Fibroblast of skin of left quadriceps (primary cell): ENCODE results near the gene TBL3.
A peak's percentile ranks its signal among the peaks of the same experiment; 100 is the strongest.

Source experiments
- DNase-seq, 2 experiments: peaks; one replicate each; pipeline ENCODE4 v3.0.0-alpha.2; 2013; ENCODE audit warnings: low read depth in 2 of 2

Gene TBL3

DNA sequence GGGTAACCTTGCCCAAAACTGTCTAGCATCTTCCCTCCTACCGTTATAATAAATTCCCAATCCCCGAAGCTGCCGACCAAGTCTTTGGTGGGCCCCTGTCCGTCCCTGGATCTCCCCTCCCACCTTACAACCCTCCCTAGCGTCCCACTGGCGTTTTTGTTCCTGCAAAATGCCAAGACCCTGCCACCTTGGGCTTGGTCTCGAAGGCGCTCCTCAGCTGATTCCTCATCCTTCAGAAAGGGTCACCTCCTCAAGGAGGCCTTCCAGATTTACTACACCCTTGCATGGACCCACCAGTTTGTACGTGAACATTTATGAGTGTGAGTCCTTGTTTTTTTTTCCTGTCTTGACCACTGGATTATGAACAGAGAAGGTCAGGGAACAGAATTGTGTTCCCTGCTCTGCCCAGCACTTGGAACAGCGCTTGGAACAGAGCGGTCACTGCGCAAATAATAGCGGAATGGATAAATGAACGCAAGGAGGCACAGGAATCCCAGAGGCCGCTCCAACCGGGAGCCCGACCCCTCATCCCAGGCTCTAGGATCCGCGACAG lies 11.2 kb downstream of the TBL3 start:
- no peak for DNase-seq

DNA sequence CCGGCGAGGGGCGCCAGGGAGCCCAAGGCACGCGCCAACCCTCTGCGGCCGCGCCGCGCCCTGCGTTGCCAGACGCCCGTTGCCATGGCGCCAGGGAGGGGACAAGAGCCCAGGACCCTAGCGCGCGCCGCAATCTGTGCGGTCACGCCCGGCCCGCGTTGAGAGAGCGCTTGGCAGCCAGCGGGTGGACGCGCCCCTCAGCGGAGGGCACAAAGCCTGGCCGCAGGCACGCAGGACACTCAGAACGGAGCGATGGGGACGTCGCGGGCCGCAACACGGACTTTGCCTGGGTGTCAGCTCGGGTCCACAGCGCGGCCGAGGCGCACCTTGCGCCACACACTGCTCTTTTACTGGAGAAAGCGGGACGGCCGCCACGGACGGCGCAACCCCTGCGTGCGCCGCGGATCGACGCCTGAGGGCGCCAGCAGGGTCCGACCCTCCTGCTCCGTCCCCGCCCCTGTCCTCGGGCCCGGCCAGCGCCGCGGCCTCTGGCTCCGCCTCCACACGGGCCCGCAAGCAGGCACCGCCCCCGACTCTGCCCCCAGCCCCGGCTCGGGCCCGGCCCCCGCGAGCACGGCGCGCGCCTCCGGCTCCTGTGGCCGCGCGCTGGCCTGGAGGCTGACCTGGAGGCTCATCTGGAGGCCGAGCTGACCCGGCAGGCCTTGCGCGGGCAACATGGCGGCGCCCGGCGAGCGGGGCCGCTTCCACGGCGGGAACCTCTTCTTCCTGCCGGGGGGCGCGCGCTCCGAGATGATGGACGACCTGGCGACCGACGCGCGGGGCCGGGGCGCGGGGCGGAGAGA lies 11.9 kb downstream of the TBL3 start, which contains the start of gene GFER:
GFER (plus strand) TSS at position 650 of the 803 bp plus-strand sequence; CDS start at position 676, 26 bp downstream.
- DNase-seq = peak; percentile 73

DNA sequence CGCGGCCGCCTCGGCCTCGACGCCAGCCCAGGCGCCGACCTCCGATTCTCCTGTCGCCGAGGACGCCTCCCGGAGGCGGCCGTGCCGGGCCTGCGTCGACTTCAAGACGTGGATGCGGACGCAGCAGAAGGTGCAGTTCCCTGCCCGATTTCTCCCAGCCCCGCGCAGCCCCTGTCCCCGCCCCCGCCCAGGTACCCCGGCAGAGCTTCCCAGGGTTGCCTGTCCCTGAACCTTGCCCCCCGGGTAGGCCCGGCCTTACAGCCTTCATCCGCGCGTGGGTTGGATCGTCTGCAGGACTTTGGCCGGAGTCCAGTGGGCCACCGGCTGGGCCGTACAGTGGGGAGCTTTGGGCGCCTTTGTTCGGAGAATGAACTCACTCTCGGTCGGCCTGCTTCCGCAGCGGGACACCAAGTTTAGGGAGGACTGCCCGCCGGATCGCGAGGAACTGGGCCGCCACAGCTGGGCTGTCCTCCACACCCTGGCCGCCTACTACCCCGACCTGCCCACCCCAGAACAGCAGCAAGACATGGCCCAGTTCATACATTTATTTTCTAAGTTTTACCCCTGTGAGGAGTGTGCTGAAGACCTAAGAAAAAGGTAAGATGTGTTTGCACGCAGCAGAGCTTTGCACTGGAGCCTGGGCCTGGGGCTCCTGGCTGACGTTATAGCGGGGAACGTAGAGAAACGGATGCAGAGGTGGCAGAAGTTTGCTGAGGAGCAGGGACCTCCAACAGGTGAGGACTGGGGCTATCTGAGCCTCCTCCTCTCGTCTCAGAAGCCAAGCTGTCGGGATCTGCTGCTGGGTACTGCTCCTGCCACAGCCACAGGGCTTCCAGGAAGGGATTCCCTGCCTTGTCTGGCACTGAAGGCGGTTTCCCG lies 12.7 kb downstream of the TBL3 start:
- DNase-seq = no peak

DNA sequence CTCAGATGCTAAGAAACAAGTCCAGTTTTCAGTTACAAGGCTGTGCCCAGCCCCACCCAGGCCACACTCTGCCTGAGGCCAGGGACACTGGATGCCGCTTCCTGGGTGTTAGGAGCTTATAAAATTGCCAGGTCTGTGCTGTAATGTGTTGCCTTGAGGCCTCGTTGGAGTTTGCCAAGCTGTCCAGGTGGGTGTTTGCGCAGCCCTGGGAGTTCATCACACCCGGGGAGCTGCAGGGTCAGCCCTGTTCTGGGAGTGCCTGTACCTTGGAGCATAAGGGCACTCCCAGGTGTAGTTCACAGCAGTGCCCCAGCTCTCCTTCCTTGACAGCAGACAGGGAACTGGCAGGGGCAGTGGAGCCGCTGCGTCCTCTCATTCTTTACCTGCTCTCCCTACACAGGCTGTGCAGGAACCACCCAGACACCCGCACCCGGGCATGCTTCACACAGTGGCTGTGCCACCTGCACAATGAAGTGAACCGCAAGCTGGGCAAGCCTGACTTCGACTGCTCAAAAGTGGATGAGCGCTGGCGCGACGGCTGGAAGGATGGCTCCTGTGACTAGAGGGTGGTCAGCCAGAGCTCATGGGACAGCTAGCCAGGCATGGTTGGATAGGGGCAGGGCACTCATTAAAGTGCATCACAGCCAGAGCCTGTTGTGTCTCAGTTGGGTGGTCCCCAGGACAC lies 13.8 kb downstream of the TBL3 start:
- no peak for DNase-seq

DNA sequence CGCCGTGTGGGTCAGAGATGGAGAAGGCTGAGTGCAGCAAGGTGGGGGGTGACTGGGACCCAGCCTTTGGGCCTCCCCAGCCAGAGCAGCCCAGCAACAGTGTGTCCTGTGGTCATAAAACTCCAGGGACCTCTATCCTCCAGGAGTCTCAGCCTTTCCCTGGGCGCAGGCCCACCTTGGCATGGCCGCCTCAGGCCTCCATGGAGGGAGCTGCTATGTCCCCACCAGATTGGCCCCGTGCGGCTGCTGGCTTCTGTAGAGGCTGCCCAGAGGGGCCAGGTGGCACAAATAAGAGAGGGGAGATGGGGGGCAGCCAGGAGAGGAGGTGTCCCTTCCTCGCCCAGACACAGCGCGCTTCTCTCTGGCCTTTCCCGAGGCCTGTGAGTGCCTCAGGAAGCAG lies 15.3 kb downstream of the TBL3 start:
- no peak for DNase-seq

DNA sequence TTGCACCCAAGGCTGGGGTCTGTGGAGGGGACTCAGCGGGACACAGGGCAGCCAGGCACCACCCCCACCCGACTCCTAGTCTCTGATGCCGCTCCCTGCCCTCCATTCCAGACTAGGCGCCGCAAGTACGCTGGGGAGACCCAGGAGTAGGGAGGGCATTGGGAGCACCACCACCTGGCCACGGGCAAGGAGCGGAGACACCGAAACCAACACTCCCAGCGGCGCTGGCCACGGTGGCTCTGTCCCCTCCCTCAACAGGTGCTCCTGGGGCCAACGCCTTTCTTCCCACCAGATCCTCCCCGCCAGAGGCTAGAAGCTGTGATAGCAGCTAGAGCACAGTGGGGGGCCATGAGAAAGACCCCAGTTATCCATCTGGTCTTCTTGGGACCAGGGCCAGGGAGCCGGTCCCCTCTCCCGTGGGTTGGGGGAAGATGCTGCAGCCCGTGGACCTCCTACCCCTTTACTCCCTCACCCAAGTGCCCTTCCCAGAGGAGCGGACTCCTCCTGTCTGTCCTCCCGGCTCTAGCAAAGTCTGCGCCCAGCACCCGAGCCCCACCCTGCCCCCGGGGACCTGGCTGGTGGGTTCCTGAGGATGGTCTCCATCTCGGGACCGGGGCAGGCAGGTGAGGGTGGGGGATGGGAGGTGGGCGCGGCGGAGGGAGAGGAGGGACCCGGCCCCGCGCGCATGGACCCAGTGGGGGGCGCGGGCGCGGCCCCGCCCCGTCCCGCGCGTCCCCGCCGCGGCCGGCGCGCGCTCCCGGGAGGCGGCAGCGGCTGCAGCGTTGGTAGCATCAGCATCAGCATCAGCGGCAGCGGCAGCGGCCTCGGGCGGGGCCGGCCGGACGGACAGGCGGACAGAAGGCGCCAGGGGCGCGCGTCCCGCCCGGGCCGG lies 17.6 kb downstream of the TBL3 start, which contains the start of gene SYNGR3:
SYNGR3 (plus strand) TSS at position 762 of the 892 bp plus-strand sequence. CDS start 133 bp downstream, outside the sequence.
- no peak for DNase-seq

DNA sequence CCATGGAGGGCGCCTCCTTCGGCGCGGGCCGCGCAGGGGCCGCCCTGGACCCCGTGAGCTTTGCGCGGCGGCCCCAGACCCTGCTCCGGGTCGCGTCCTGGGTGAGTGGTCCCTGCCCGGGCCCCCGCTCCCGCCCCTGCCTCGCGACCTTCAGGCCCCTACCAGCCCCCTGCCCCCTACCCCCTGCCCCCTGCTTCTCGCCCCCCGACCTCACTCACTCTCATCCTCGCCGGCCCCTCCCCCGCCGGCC lies 18.2 kb downstream of the TBL3 start:
- DNase-seq = no peak

DNA sequence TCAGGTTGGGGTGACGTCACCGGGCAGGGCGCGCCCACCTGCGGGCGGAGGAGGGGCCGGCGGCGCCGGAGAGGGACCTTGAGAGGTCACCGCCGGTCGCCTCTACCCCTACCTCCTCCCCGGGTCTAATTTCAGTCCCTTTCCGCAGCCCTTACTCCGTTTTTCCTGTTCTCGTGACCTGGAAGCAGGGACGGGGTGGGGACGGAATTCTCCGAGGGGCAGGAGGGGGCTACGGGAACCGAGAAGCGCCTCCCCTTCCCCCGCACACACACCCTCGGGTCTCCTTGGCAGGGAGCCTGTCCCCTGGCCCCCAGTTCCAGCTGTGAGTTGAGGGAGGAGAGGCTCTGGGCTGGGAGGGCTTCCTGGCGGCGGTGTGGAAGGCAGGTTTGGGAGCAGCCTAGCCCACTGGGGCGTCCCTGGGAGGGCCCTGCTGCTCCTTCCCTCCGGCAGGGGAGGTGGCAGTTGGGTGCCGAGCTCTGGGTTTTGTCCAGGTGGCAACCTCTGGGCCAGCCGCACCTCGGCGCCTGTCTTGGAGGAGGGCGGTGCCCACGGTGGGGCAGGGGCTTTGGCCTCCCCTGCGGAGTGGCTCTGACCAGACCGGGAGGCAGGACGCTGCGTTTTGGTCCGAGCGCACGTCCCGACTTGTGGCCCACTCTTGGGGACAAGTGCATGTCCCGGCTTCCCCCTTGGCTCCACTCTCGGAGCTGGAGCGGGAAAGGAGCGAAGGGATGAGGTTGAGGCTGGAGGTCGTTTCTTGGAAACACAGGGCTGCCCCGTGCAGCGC lies 18.7 kb downstream of the TBL3 start:
- DNase-seq = no peak

DNA sequence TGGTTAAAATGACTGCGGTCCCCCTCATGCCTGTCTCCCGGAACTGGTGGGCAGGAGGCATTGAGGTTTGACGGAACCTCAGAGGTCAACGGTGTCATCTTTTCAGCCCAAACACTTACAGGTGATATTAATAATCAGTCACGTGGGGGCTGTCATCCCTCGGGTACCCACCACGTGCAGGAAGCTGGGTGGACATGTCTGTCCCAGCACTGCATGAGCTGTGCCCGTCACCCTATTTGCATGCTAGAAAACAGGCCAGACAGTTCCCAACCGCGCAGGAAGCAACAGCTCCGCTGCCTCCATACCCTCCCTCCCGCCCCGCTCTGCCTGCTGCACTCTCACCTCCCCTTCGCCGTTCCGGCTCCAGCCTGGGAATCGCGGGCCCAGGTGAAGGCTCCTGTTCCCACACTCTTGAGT lies 19.3 kb downstream of the TBL3 start:
- DNase-seq = no peak

DNA sequence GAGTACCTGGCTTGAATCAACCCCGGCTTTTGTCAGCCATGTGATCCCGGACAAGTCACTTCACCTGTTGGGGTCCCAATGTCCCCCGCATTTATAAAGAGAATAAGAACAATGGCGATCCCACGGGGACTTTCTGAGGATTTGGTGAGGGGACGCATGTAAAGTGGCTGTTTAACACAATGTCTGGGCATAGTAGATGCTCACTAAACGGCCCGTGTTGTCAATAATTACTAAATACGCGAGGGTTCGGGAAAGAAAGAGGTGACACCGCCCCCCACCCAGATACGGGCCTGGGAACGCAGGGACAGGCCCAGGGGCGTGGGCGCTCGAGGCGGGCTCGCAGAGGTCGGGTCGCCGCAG lies 19.7 kb downstream of the TBL3 start:
- no peak for DNase-seq

DNA sequence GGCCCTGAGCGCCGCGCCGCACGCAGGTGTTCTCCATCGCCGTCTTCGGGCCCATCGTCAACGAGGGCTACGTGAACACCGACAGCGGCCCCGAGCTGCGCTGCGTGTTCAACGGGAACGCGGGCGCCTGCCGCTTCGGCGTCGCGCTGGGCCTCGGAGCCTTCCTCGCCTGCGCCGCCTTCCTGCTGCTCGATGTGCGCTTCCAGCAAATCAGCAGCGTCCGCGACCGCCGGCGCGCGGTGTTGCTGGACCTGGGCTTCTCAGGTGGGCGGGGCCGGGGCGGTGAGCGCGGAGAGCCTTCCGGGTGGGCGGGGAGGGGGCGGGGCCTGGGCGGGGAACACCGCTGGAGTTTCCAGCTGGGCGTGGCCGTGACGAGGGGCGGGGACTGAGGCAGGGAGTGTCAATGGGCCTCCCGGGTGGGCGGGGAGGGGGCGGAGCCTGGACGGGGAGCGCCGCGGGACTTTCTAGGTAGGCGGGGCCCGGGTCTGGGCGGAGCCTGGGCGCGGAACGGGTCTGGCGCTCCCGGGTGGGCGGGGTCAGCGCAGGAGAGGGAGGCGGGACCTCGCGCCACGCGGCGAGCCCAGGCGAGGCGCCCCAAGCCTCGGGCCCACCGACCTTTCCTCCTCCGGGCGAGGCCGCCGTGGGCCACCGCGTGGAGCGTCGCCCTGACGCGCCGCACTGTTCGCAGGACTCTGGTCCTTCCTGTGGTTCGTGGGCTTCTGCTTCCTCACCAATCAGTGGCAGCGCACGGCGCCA lies 20.3 kb downstream of the TBL3 start:
- peak; percentile 83 to 85 for DNase-seq

DNA sequence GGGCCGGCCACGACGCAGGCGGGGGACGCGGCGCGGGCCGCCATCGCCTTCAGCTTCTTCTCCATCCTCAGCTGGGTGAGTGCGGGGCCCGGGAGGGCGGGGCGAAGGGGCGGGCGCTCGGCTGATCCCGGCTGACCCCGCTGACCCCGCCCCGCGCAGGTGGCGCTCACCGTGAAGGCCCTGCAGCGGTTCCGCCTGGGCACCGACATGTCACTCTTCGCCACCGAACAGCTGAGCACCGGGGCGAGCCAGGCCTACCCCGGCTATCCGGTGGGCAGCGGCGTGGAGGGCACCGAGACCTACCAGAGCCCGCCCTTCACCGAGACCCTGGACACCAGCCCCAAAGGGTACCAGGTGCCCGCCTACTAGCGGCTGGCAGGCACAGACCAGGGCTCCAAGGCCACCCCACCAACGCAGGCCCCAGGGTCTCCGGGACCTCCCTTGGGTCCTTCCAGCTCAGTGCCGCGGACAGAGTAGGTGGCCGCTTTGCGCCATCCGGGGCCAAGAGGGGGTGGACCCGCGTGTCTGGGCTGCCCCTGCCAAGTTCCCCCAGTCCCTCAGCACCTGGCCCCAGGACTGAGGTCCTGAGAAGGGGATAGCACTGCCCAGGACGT lies 21.0 kb downstream of the TBL3 start:
- no peak for DNase-seq

DNA sequence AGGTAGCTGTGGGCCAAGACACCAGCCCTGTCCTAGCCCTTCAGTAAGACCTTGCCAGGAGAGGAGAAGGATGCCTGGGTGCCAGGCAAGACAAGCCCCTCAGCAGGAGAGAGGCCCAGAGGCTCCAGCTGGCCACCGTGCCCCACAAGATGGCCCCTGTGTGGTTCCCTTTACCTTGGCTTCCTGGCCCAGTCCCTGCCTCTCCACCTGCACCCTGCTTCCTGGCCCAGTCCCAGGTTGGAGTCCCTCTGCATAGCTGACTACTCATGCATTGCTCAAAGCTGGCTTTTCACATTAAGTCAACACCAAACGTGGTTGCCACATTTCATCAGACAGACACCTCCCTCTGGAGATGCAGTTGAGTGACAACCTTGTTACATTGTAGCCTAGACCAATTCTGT lies 21.9 kb downstream of the TBL3 start:
- no peak for DNase-seq

DNA sequence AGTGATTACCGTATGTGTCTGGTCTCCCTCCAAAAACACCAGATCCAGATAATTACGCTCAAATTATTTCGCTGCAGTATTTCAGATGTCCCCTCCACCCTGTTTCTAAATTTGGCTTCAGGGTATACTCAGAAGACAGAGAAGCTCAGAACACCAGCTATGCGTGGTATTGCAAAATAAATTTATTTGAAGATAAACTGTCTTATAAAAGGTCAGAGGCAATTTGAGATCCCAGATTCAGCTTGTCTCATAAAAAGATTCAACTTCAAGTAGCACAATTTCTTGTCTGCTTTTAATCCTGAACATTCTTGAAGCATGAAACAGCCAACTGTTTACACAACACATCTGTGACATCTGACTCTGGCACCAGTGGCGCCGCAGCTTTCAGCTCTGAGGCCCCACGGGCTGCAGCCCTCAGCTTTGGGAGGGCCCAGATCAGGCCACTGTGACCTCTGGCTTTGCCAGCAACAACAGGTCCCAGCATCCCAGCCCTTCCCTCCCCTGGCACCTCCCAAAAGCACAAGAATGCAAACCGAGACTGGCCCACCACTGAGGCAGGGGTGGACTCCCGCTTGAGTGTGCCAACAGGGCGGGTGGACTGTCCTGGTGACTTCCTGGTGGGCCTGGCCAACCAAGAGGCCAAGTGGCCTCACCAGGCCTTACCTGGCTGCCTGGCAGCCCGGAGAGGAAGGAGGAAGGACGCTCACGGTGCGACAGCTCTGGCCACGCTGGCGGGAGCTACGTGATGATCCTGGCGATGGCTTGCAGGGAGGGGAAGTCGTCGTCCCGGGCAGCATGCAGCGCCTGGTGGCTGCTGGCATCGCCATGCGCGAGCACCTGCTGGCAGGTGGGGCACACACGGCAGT lies 25.9 kb downstream of the TBL3 start:
- DNase-seq = no peak

DNA sequence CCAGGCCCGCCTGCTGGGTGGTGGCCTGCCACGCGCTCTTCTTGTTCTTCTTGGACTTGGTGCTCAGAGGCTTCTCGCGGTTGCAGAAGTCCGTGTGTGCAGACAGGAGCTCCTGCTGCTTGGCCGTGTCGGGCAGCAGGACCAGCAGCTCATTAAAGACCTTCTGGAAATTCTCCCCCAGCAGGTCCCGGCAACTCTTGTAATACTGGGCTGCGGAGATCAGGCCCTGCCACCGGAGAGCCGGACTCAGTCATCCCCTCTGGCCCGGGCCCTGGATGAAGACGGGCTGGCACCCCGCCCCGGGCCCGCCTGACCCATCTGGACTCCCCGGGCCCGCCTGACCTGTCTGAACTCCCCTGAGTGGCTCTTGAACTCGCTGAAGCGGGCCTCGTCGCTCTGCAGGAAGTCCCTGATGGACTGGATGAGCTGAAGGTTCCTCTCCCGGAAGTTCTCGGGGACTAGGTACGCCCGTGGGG lies 26.5 kb downstream of the TBL3 start:
- no peak for DNase-seq

DNA sequence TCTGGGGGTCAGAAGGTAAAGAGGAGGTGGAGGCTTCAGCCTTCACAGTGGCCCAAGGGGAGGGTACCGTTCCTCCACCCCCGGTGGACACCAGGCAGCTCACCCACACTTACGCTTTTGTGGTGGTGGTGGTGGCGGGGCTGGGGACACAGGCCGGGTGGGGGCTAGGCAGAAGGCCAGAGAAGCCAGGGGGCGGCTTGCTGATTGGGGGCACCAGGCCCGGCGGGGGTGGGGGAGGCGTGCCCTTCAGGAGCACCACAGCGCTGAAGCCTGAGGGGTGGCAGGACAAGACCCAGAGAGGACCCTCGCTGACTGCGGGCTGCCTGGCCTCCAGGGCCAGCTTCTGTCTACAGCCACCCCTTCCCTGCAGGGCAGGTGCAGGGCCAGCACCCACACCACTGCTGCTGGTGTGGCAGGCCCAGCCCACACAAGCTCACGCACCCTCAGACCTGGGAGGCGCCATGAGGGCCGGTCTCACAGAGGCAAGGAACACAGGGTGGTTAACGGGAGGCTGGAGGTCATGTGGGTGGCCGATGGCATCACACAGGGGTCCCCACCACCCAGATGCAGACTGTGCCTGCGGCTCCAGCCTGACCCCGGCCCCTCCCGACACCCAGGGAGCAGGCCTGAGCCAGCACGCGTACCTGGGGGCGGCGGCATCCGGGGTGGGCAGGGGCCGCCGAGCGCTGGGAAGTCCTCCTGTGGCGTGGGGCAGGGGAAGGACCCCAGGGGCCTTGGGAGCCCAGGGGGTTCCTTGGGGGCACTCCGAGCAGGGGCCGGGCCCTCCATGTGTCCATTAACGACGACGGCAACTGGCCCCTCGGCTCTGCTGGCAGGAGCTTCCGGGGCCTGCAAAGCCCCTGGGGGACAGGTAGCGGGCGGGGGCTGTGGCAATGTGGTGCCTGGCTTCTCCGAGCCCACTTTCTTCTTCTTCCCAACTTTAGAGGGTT lies 27.3 kb downstream of the TBL3 start:
- DNase-seq = no peak
